Activated naive CD4-positive, alpha-beta T cell treated with anti-CD3 and anti-CD28 coated beads for 36 hours (primary cell): ENCODE measurements around the gene DRD1. TPM values are rescaled to one million over a fixed set of nuclear protein-coding genes. Genes with fewer than 3 reads are reported as not detected.

Source experiments
- CTCF ChIA-PET: fragments of 350-600 bp; sonication (Branson Sonifier 250); formaldehyde crosslinking; loops from one replicate; lab custom pipeline; 2021; ENCODE audit warnings: antibody characterized with exemption; lab: Charles Lee
- DNase-seq: peaks from one replicate; pipeline ENCODE4 v3.0.0-alpha.2; 2020
- H3K27ac Mint-ChIP-seq: one replicate; pipeline ENCODE4 v1.8.0; 2021; ENCODE audit warnings: mild to moderate bottlenecking, mixed read lengths
- H3K27me3 Mint-ChIP-seq: one replicate; pipeline ENCODE4 v1.8.0; 2021; ENCODE audit warnings: low read depth, mixed read lengths
- H3K36me3 Mint-ChIP-seq: one replicate; pipeline ENCODE4 v1.8.0; 2021; ENCODE audit warnings: low read depth, mixed read lengths
- H3K4me1 Mint-ChIP-seq: one replicate; pipeline ENCODE4 v1.8.0; 2021; ENCODE audit warnings: low read depth, mixed read lengths
- H3K4me3 Mint-ChIP-seq: one replicate; pipeline ENCODE4 v1.8.0; 2021; ENCODE audit warnings: mild to moderate bottlenecking, moderate library complexity, mixed read lengths
- H3K9me3 Mint-ChIP-seq: one replicate; pipeline ENCODE4 v1.8.0; 2021; ENCODE audit warnings: mixed read lengths
- intact Hi-C: fragments of 100-400 bp; cut with micrococcal nuclease; formaldehyde crosslinking; loops from one replicate; pipeline ENCODE4 v1.15.1; 2023
- total RNA-seq, 2 experiments: library from RNA; stranded (reverse); gene quantifications; one replicate each; pipeline ENCODE4 v1.2.3, GENCODE V29; 2021

DRD1 gene
- total RNA-seq, 2 experiments from 2014 or later: not detected

DNA sequence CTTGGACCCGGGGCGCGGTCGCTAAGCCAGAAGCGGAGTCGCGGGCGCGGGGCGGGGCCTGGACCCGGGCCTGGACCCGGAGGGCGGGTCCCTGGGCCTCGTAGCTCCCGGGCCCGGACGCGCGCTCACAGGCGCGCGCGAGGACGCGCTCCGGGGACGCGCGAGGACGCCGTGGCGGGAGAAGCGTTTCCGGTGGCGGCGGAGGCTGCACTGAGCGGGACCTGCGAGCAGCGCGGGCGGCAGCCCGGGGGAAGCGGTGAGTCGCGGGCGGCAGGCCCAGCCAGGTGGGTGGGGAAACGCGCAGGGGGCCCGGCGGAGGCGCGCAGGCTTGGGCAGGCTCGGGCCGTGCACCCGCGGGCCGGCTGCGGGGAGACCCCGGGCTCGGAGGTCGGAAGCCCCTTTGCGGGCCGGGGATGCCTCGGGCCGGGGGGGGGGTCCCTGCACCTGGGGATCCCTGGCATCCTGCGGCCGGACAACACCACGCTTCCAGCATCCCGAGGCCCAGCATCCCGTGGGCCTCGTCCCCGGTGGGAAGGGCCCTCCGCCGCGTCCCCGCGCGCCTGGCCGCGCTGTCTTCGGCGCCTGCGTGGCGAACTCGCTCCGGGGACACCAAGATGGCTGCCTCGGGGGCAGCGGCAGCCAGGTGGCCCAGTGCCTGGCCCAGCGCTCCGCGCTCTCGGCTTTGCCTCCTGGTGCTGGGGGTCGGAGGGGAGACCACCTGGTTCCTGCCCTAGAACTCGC is 34.6 kb upstream of the DRD1 start, which contains the start of gene SFXN1:
TSS of gene SFXN1 (plus strand) at position 177 of the 741 bp plus-strand sequence. CDS start 13,544 bp downstream, outside the sequence.
- intact Hi-C loops: loop anchor here (1.0 to 10.0 kb wide), 3 partner anchors 239 to 1862 kb away; partner anchors contain the start of genes BOD1 and CPEB4
- Mint-ChIP-seq H3K9me3 (no peaks in the 10 kb centered on the region), H3K27ac (peak within 1 kb of the TSS; percentile 97), H3K36me3 (peaks cover 41% of the 10 kb centered on the region), H3K27me3 (no peaks in the 10 kb centered on the region), H3K4me3 (peak within 1 kb of the TSS; percentile 94), H3K4me1 (peaks cover 56% of the 10 kb centered on the region)
- CTCF ChIA-PET: interaction anchor here (0.6 to 1.4 kb wide), 5 partner anchors 14 to 240 kb away, joined by 4 to 8 read pairs (median 4); no protein-coding TSS in a partner anchor
- peak; percentile 86 for DNase-seq

DNA sequence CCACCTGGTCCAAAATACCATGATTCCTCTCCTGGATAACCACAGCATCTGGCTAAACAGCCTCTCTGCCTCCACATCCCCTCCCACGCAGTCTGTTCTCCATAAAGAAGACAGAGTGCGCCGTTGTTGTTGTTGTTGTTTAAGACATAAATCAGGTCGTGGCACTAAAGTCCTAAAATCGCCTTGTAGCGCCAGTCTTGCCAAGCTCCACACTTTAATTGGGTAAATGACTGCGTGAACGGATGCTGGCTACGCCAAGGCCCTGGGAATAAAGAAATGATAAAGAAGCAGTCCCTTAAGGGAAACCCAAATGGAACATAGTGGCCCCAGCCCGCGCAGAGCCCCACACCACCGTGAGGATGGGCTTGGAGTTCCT is 34.0 kb upstream of the DRD1 start:
- Mint-ChIP-seq H3K27ac (peak overlapping the region; percentile 68), H3K4me3 (peak overlapping the region; percentile 72), H3K4me1 (peaks cover 50% of the 10 kb centered on the region), H3K36me3 (peaks cover 35% of the 10 kb centered on the region), H3K27me3 (no peaks in the 10 kb centered on the region), H3K9me3 (no peaks in the 10 kb centered on the region)
- CTCF ChIA-PET: interaction anchor here (0.6 to 1.4 kb wide), 6 partner anchors 14 to 241 kb away, joined by 4 to 8 read pairs (median 4); no protein-coding TSS in a partner anchor
- no peak for DNase-seq
- intact Hi-C loops: loop anchor here (1.0 to 10.0 kb wide), 3 partner anchors 239 to 1862 kb away; partner anchors contain the start of genes BOD1 and CPEB4

DNA sequence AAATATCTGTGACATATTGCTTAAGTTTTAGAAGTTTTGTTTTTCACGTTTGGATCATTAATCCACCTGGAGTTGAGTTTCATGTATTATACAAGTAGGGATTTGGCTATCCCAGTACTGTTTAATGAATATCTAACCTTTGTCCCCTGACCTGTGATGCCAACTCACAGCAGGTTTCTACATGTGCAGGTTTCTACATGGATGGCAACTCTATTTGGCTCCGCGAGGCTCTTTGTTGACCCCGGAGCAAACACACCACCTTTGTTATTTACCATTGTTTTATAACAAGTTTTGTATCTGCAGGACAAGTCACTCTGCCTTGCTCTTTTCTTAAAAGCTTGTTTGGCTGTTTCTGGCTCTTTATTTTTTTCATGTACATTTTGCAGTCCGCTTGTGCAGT is 33.5 kb upstream of the DRD1 start:
- CTCF ChIA-PET: interaction anchor here (1.1 to 4.0 kb wide), 4 partner anchors 12 to 241 kb away, joined by 4 to 31 read pairs (median 7); no protein-coding TSS in a partner anchor
- Mint-ChIP-seq H3K4me3 (peak overlapping the region; percentile 72), H3K9me3 (no peaks in the 10 kb centered on the region), H3K27ac (no peak overlapping the region), H3K36me3 (peaks cover 32% of the 10 kb centered on the region), H3K4me1 (peaks cover 46% of the 10 kb centered on the region), H3K27me3 (no peaks in the 10 kb centered on the region)
- intact Hi-C loops: loop anchor here (2.0 to 10.0 kb wide), 3 partner anchors 240 to 1593 kb away; partner anchors contain the start of gene CPEB4
- no peak for DNase-seq

DNA sequence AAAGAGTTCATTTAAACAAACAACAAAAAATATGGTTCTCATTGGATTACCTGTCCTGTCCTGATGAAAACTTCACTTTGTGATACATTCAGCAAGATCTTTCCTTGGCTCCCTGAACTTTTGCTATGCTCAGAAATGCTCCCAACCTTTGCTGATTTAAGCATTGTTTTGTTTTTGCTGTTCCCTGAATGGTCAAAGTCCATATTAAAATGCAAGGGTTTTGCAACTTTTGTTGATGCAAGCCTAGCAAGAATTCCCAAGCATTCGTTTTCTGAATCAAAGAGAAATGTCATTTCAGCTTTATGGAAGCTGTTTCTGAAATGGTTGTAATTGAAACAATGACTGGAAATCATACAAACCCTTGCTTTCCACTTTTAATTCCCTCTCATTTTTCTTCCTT is 31.3 kb upstream of the DRD1 start:
- DNase-seq: no peak
- Mint-ChIP-seq H3K4me3 (no peak overlapping the region), H3K27me3 (no peaks in the 10 kb centered on the region), H3K9me3 (no peaks in the 10 kb centered on the region), H3K4me1 (peaks cover 32% of the 10 kb centered on the region), H3K36me3 (peaks cover 13% of the 10 kb centered on the region), H3K27ac (no peak overlapping the region)
- CTCF ChIA-PET: interaction anchor here (0.6 to 4.0 kb wide), 6 partner anchors 10 to 542 kb away, joined by 3 to 31 read pairs (median 3); no protein-coding TSS in a partner anchor
- intact Hi-C loops: loop anchor here (5.0 to 10.0 kb wide), 2 partner anchors 242 to 1590 kb away; partner anchors contain the start of gene CPEB4

DNA sequence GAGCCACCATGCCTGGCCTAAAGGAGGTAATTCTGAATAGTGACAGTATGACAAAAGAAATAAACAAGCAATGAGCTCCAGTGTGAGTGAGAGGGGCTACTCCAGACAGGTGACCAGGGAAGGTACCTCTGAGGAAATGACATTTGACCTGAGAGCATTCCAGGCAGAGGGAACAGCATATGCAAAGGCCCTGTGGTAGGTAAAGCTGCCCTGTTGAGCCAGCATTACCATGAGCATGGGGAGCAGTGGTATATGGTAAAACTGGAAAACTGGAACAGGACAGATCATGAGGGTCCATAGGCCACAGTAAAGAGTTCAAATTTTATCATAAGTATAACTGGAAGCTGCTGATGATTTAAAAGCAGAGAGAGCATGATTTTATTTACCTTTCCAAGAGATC is 28.4 kb upstream of the DRD1 start:
- Mint-ChIP-seq H3K27me3 (no peaks in the 10 kb centered on the region), H3K4me1 (peaks cover 22% of the 10 kb centered on the region), H3K36me3 (no peaks in the 10 kb centered on the region), H3K9me3 (no peaks in the 10 kb centered on the region), H3K4me3 (no peak overlapping the region), H3K27ac (no peak overlapping the region)
- CTCF ChIA-PET: interaction anchor here (0.7 to 1.6 kb wide), 2 partner anchors 8 to 62 kb away, joined by 3 read pairs; no protein-coding TSS in a partner anchor
- no peak for DNase-seq
- intact Hi-C loops: loop anchor here (10.0 kb wide), 1 partner anchor 1588 kb away; the partner anchor contains the start of gene CPEB4

DNA sequence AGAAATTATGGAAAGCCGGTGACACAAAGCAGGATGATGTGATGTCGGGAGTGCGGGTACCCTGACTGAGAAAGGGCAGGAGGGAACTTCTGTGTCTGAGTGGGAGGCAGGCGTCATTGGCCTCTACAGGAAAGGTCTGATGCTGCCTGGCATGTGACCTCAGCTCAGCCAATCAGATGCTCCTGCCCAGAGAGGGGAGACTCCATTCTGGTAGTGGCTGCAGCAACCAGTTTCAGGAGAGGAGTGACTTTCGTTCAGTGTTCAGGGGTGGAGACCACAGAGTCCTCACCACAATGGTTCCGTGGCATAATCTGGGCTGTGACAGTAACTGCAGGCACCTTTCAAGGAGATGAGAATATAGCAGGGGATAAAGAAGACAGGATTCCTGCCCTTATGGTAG is 27.6 kb upstream of the DRD1 start:
- Mint-ChIP-seq H3K27ac (no peak overlapping the region), H3K4me1 (peaks cover 19% of the 10 kb centered on the region), H3K4me3 (no peak overlapping the region), H3K27me3 (no peaks in the 10 kb centered on the region), H3K9me3 (no peaks in the 10 kb centered on the region), H3K36me3 (no peaks in the 10 kb centered on the region)
- peak; percentile 48 for DNase-seq
- intact Hi-C loops: loop anchor here (10.0 kb wide), 1 partner anchor 1587 kb away; the partner anchor contains the start of gene CPEB4
- CTCF ChIA-PET: interaction anchor here (1.6 kb wide), 1 partner anchor 62 kb away, joined by 3 read pairs; no protein-coding TSS in a partner anchor

DNA sequence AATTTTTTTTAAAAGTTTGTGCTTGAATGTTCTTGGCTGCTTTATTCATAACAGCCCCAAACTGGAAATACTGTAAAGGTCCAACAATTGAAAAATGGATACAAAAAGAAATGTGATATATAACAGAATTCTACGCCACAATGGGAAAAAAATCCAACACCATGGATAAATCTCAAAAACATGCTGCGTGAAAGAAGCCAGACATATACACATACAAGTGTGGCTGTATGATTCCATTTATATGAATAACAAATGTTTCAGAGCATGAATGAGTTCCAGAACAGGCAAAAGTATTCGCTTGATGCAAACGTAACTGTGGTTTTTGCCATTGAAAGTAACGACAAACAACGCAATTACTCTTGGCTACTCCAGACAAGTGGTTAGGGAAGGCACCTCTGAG is 27.2 kb upstream of the DRD1 start:
- no peak overlapping the region for H3K4me3 Mint-ChIP-seq
- H3K27me3 Mint-ChIP-seq: no peaks in the 10 kb centered on the region
- H3K27ac Mint-ChIP-seq: no peak overlapping the region
- no peak for DNase-seq
- H3K9me3 Mint-ChIP-seq: no peaks in the 10 kb centered on the region
- no peaks in the 10 kb centered on the region for H3K36me3 Mint-ChIP-seq
- CTCF ChIA-PET: interaction anchor here (1.6 kb wide), 1 partner anchor 63 kb away, joined by 3 read pairs; no protein-coding TSS in a partner anchor
- peaks cover 14% of the 10 kb centered on the region for H3K4me1 Mint-ChIP-seq
- intact Hi-C loops: loop anchor here (10.0 kb wide), 1 partner anchor 1586 kb away; the partner anchor contains the start of gene CPEB4

DNA sequence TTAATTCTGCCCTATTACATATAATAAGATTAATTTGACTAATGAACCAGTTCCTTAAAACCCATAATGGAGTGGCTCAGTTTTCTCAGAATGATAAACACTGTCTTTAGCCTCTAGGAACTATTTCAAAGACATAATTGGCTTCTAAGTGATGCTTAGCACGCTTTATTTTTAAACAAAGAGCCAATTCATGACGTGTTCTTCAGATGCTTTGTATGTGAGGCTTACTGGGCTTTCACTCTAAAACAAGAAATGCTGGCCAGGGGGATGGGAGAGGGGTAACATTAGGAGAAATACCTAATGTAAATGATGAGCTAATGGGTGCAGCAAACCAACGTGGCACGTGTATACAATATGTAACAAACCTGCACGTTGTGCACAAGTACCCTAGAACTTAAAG is 26.8 kb upstream of the DRD1 start:
- H3K4me1 Mint-ChIP-seq: peaks cover 11% of the 10 kb centered on the region
- H3K27me3 Mint-ChIP-seq: no peaks in the 10 kb centered on the region
- no peak for DNase-seq
- H3K9me3 Mint-ChIP-seq: no peaks in the 10 kb centered on the region
- intact Hi-C loops: loop anchor here (10.0 kb wide), 1 partner anchor 1586 kb away; the partner anchor contains the start of gene CPEB4
- no peak overlapping the region for H3K4me3 Mint-ChIP-seq
- CTCF ChIA-PET: interaction anchor here (1.6 kb wide), 1 partner anchor 63 kb away, joined by 3 read pairs; no protein-coding TSS in a partner anchor
- H3K36me3 Mint-ChIP-seq: no peaks in the 10 kb centered on the region
- no peak overlapping the region for H3K27ac Mint-ChIP-seq

DNA sequence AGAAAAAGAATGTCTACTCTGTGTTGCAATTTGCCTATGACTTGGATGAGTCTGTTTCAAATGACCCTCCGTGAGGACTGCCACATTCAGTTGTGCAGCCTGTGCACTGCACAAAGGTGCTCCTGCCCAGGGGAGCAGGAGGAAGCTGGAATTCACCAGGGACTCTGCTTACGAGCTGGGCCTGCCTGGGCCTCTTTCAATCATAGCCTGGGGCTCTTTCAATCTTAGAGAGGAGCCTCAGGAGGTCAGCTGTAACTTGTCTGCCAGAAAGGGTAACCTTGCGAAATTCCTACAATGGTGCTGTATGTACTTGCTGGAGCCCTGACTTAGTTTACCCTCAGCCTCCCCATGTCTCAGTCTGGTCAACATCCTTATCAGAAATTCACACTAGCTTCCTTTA is 25.9 kb upstream of the DRD1 start:
- Mint-ChIP-seq H3K36me3 (no peaks in the 10 kb centered on the region), H3K4me1 (peaks cover 16% of the 10 kb centered on the region), H3K4me3 (no peak overlapping the region), H3K9me3 (no peaks in the 10 kb centered on the region), H3K27me3 (no peaks in the 10 kb centered on the region), H3K27ac (no peak overlapping the region)
- intact Hi-C loops: loop anchor here (10.0 kb wide), 1 partner anchor 1585 kb away; the partner anchor contains the start of gene CPEB4
- CTCF ChIA-PET: no interaction called here
- no peak for DNase-seq

DNA sequence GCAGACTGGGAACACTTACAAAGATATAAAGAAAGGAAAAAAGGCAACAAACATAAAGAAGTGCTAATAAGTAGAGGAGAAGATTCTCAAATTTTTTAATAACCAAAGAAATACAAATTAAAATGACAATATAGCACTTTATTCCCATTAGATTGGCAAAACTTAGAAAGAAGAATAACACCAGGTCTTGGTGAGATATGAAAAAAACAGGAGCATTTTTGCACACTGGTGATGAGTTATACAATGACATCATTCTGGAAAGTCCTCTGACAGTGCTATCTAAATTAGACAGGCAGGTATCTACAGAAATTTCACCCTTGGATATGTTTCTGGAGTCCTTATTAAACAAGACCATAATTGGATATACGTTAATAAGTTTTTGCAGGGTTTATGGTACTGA is 24.9 kb upstream of the DRD1 start:
- CTCF ChIA-PET: no interaction called here
- intact Hi-C loops: no loop called here
- H3K27ac Mint-ChIP-seq: no peak overlapping the region
- no peak overlapping the region for H3K4me3 Mint-ChIP-seq
- no peaks in the 10 kb centered on the region for H3K9me3 Mint-ChIP-seq
- H3K4me1 Mint-ChIP-seq: peaks cover 23% of the 10 kb centered on the region
- DNase-seq: no peak
- H3K36me3 Mint-ChIP-seq: no peaks in the 10 kb centered on the region
- no peaks in the 10 kb centered on the region for H3K27me3 Mint-ChIP-seq

DNA sequence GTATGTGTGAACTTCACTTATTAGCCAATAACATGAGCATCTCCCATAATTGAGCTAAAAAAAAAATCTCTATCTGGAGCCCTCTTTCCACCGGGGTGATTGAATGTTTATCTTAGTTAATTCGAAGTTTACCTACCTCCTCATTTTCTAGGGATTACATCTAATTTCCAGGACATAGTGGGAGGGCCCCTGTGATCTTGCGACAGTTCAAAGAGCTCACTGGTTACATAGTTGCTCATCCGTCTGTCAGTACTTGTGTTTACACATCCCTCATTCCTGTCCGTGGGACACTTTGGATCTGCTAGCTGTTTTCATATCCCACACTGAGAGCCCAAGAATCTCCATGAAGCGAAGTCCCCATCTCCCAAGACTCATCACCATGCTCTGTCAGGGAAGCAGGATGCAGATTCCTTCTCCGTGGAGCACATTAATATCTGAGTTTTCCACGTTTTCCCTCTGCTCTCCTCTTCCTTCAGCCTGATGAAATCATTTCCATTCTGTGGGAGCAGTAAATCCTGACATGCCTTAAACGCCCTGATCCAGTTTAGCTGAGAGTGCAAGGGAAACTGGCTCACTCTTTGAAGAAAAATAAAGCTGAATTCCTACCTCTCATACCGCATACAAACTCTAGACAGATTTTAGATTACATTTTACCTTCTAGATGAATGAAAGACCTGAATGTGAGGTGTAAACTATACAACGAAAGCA is 24.2 kb upstream of the DRD1 start:
- DNase-seq: no peak
- Mint-ChIP-seq H3K9me3 (no peaks in the 10 kb centered on the region), H3K27ac (no peak overlapping the region), H3K4me3 (no peak overlapping the region), H3K4me1 (peaks cover 23% of the 10 kb centered on the region), H3K36me3 (no peaks in the 10 kb centered on the region), H3K27me3 (no peaks in the 10 kb centered on the region)
- intact Hi-C loops: no loop called here
- CTCF ChIA-PET: no interaction called here
